Measurements from ENCODE around the gene ANKRD7.

DNA sequence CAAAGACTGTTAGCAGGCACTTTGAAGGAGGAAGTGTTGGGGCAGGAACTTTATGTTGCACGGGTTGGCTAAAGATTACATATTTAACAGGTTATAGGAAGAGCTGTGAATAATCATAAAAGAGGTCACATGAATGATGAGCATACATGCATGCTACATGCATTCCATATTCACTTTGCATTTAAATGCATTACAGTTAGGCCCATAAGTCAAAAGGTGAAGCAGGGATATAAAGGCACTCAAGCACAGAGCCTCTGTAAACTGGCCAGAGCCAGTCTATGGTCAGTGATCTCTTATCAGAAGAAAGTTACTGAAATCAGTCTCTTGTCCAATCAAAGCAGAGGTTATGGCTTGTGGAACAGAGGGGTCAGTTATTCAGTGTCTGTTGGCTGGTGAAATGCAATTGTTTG, 7.3 kb upstream of the ANKRD7 start:
- TF ChIP-seq, protein P1, sequence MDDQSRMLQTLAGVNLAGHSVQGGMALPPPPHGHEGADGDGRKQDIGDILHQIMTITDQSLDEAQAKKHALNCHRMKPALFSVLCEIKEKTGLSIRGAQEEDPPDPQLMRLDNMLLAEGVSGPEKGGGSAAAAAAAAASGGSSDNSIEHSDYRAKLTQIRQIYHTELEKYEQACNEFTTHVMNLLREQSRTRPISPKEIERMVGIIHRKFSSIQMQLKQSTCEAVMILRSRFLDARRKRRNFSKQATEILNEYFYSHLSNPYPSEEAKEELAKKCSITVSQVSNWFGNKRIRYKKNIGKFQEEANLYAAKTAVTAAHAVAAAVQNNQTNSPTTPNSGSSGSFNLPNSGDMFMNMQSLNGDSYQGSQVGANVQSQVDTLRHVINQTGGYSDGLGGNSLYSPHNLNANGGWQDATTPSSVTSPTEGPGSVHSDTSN (IDR thresholded peaks at IDR 0.05), result no peak
- no peak for TF ChIP-seq SIN3A (IDR thresholded peaks at IDR 0.05; ENCODE audit: borderline replicate concordance, low read depth, low read length)
- no peak for TF ChIP-seq EP300 (IDR thresholded peaks at IDR 0.05; ENCODE audit: borderline replicate concordance in 1 of 2, low read depth in 1 of 2, low read length in 1 of 2)
- TF ChIP-seq, protein P2, sequence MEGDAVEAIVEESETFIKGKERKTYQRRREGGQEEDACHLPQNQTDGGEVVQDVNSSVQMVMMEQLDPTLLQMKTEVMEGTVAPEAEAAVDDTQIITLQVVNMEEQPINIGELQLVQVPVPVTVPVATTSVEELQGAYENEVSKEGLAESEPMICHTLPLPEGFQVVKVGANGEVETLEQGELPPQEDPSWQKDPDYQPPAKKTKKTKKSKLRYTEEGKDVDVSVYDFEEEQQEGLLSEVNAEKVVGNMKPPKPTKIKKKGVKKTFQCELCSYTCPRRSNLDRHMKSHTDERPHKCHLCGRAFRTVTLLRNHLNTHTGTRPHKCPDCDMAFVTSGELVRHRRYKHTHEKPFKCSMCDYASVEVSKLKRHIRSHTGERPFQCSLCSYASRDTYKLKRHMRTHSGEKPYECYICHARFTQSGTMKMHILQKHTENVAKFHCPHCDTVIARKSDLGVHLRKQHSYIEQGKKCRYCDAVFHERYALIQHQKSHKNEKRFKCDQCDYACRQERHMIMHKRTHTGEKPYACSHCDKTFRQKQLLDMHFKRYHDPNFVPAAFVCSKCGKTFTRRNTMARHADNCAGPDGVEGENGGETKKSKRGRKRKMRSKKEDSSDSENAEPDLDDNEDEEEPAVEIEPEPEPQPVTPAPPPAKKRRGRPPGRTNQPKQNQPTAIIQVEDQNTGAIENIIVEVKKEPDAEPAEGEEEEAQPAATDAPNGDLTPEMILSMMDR (IDR thresholded peaks at IDR 0.05), result no peak
